ELF-1 (cell line): ENCODE results near the gene HYCC2.
"Not testable (repeated sequence)": the region's sequence is repeated elsewhere in the genome, so short reads cannot be mapped to it uniquely, and the experiment has no call there.

ENCODE experiments used
- DNase-seq: peaks from one replicate; pipeline ENCODE4 v3.0.0-alpha.2; 2016; ENCODE audit warnings: low read depth, low spot score

The HYCC2 gene

DNA sequence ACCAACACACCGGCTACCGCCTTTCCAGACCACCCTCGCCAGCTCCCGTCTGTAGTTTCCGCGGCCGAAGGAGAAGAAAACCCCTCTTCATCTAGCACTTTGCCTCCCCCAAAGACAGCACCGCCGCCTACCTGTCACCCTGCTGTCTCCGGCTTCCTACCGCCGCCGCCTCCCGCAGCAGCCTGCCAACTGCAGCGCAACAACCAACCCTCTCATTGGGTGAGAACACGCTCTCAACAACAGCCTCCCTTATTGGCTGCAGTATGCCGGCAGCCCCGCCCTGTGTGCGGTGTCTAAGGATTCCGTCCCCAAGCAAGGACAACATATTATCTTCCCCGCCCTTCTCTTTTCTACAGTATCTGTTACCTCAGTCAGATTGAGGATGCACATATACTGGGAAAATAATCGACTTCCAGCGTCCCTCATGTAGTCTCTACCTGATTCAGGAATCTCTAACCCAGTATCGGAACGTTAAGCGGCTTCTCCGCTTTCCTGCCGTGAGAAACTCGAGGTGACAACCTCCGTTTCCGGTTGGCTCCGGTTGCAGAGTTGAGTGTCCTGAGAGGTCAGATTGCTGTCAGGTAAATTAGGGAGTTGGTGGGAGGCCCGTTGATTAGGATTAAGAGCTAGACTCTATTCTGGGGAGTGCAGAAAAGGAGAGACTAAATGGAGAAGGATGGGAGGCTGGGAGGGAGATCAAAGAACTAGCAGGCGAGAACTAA, at the start of gene HYCC2, which contains the start of gene NDUFB3:
TSS of gene HYCC2 (minus strand) at position 193 of the 722 bp plus-strand sequence. CDS start 47,662 bp downstream, outside the sequence.
TSS of gene NDUFB3 (plus strand) at position 523 of the 722 bp plus-strand sequence. CDS start 6,882 bp downstream, outside the sequence.
- DNase-seq: peak; percentile 98

DNA sequence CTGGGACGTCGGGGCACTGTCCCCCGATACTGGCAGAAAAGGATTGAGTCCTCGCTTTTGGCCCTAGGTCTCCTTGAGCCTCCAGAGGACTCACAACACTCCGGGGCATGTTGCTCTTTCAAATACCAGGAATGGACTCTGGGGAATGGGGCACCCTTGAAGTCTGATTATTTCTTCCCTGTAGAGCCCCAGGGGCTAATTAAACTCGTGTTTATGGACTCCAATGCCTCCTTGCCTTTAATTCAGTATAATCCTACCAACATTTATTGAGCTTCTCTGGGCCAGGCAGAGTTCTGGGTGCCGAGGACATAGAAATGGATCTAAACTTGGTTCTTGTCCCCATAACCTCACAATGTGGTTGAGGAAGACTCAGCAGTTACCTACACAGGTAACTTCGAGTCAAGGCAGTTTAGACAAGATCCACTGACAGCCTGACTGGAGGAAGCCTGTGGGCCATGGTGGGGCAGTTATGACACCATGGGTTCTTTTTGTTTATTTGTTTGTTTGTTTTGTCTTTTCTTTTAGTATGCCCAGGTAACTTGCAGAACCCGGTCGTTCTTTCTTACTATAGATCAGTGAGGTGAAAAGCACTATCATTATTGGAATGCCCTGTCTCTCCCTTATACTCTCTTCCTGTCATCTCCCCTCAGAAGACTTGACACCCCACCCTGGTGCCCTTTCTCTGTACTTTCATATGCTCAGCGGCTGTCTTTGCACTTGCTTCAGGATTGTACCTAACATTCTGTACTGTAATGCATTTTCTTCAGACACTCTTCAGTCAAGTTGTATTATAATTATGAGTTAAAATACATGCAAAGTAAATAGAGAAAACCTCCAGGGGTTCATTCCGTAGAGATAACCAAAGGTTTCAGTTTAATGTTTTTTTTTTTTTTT, 47.7 kb upstream of the HYCC2 start:
- no peak for DNase-seq

DNA sequence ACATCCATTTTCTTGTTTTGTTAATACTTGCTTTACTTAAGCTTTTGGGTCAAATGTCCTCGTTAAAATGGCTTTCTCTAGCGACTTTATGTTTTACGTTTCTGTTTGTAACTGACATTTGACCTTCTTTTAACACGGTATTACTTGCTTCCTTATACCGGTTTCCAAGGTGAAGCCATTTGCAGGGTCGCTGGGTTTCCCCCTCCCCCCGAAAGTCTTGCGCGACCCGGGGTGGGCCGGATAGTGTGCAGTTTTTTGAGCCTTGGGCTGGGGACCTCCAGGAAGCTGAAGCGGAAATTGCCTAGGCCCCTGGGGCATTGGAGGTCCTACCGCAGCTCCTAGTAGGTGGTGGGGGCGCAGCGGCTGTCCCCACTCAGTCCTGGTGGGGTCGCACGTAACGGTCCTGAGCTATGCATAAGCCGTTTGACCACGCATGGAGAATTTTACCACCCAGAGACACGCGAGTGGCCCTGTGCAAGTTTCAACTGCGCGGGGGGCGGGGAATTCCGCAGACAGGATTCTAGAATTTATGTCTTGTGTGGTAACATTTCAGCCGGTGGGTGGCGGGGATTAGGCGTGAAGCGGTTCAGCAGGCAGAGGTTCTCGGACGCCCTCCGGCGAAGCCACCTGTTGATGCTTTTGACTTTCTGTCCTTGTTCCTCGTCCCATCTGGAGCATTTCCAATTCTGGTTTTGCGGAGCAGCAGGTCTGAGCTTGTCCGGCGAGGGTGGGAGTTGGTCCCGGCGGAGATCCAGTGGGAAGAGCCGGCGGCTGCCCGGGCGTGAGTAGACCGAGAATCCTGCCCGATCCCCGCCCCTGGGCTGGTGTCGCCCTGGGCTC, 46.9 kb upstream of the HYCC2 start:
- peak; percentile 95 for DNase-seq

DNA sequence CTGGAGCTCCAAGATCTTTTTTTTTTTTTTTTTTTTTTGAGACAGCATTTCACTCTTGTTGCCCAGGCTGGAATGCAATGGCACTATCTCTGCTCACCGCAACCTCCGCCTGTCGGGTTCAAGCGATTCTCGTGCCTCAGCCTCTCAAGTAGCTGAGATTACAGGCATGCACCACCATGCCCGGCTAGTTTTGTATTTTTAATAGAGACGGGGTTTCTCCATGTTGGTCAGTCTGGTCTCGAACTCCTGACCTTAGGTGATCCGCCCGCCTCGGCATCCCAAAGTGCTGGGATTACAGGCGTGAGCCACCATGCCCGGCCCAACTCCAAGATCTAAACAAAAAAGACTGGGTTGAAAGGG, 46.2 kb upstream of the HYCC2 start:
- DNase-seq: not testable (repeated sequence)

DNA sequence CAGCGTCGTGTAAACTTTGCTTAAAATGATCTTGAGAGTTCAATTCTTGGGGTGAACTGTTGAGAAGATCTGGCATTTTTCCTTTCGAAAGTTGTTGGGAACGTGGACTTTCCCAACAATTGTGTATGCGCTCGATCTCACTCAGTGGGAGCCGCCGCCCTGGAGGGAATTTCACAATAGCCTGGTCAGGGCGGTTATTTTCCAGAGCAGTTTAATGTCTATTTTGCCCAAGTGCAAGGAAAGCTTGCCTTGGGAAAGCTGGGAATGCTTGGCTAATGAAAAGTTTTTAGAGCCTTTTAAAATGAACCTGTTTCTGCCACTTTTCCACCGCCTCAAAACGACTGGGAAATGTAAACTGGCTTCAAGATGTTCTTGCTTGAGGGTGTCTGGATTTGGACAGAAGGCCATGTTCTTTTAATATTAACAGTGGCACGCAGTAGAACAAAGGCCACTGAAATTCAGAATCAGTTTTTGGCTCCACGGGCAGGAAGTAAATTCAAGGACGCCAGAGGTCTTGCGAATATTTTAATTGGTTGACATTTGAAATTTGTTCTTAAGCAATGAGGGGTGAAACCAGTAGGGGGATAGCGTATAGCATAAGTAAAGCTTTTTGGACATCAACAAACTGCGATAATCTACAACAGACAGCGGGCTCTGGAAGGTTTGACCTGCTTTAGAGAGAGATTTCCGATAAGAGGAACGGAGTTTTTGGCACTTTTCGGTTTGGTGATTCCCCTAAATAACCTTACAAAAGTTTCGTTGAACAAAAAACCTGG, 45.7 kb upstream of the HYCC2 start:
- peak; percentile 69 for DNase-seq

DNA sequence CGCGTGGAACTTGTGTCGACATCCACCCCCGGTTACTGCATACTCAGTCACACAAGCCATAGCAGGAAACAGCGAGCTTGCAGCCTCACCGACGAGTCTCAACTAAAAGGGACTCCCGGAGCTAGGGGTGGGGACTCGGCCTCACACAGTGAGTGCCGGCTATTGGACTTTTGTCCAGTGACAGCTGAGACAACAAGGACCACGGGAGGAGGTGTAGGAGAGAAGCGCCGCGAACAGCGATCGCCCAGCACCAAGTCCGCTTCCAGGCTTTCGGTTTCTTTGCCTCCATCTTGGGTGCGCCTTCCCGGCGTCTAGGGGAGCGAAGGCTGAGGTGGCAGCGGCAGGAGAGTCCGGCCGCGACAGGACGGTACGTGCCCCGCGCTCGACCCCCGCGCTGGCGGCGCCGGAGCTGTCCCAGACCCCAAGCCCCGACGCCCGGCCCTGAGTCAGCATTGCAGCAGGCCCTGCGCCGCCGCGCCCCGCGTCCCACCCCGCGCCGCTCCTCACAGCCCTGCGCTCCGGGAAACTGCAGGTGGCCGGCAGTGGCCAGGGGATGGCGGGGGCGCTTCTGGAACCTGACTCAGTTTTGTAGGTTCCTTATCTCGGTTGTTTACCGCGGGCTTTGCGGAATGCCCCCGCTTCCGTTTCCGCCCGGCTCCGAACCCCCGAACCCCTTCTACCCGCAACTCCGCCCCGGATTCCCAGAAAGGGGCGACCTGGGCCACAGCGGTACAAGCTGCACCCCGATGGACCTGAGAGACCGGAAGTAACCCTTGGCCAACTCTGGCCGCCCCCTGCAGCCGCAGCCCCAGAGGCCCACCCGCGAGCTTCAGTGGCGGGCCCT, 44.9 kb upstream of the HYCC2 start, which contains the start of gene CFLAR:
TSS of gene CFLAR (plus strand) at position 50 of the 844 bp plus-strand sequence. CDS start 13,702 bp downstream, outside the sequence.
- peak; percentile 73 for DNase-seq

DNA sequence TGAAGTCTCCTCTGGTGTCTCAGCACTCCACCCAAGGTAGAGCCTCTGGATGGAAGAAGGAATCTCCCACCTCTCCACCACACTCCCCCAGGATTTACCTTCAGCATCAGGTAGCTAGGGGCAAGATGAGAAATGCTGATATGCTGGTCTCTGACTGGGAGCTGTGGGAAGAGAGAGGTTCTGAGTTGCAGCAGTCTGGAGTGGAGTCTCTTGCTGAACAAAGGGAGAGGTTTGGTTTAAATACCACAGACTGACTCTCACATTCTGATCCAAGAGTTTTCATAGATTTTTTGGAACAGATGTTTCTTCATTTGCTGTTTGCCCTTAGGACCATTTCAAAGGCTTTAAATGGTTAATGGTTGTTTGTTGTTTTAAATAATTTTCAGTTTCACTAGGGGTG, 43.4 kb upstream of the HYCC2 start:
- peak; percentile 62 for DNase-seq

DNA sequence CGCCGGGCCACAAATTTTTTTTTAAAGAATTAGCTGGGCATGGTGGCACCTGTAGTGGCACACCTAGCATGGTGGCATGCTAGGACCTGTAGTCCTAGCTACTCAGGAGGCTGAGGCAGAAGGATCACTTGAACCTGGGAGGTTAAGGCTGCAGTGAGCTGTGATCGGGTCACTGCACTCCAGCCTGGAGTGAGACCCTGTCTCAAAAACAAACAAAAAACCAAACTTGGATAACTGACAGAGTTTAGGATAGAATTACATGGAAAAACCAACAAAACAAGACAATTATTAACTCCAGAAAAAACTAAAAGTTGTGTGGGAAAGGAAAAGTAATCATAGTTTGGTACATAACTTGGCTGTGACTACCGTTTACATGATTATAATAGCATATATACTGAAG, 42.9 kb upstream of the HYCC2 start:
- no peak for DNase-seq

DNA sequence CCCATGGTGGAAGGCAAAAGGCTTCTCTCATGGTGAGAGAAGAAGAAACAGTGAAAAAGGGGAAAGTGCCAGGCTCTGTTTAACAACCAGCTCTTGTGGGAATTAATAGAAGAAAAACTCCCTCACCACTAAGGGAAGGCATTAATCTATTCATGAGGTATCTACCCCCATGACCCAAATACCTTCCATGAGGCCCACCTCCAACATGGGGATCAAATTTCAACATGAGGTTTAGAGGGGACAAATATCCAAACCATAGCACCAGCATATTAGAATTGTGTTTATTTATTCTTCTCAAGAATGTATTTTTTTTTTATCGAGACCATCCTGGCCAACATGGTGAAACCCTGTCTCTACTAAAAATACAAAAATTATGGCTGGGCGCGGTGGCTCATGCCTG, 39.6 kb upstream of the HYCC2 start:
- no peak for DNase-seq

DNA sequence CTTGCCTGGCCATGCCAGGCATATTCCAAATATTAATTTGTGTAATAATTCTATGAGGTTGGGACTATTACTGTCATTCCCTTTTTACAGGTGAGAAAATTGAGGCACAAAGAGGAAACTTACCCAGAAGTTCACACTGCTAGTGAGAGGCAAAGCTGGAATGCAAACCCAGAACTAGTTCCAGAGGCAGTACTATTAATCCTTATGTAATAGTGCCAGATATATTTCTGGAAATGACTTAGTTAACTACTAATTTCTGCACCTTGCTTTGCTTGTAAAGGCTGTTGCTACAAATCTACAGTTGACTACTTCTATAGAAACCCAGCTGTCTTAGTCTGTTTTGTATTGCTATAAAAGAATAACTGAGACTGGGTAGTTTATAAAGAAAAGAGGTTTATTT, 39.1 kb upstream of the HYCC2 start:
- no peak for DNase-seq

DNA sequence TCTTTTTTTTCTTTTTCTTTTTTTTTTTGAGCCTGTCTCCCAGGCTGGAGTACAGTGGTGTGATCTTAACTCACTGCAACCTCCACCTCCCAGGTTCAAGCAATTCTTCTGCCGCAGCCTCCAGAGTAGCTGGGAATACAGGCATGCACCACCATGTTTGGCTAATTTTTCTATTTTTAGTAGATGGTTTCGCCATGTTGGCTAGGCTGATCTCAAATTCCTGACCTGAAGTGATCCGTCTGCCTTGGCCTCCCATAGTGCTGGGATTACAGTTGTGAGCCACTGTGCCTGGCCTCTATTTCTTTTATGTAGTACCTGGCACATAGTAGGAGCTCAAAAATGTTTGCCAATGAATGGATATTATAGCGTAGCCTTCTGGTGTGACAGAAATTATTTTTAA, 37.7 kb upstream of the HYCC2 start:
- no peak for DNase-seq

DNA sequence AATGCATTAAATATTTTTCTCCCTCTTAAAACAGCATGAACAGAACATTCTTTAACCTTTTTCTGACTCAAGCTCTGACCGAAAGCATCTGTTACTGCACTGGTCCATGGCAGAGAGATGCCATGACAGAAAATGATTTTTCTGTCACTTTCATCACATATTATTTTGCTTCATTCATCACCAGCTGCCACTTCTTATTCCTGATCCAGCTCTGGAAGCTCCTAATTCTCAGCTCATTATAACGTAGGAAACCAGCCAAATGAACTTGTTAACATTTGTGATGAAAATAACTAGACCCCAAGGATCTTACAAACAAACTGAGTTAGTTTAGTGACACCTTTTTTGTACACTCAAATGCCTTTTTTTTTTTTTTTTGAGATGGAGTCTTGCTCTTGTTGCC, 36.9 kb upstream of the HYCC2 start:
- no peak for DNase-seq

DNA sequence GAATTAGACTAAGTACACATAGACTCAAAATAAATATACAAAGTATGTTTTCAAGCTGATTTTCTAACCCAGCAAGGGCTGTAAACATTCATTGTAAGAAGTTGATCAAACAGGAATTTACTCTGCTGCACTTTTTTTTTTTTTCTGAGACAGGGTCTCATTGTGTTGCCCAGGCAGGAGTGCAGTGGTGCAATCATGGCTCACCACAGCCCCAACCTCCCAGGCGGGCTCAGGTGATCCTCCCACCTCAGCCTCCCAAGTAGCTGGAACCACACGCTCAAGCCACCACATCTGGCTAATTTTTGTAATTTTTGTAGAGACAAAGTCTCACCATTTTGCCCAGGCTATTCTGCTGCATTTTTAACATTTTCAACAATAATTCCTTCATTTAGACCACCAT, 36.2 kb upstream of the HYCC2 start:
- DNase-seq: no peak

DNA sequence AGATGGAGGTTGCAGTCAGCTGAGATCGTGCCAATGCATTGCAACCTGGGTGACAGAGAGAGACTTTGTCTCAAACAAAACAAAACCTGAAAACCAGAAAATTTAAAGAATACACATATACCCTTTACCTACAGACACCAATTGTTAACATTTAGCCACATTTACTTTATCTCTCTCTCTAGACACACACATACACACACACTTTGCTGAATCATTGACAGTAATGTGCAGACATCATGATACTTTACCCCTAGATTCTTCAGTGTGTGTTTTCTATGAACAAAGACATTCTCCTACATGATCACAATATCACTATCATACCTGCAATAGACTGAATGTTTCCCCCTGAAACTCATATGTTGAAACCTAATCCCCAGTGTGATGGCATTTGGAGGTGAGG, 34.3 kb upstream of the HYCC2 start:
- DNase-seq: no peak

DNA sequence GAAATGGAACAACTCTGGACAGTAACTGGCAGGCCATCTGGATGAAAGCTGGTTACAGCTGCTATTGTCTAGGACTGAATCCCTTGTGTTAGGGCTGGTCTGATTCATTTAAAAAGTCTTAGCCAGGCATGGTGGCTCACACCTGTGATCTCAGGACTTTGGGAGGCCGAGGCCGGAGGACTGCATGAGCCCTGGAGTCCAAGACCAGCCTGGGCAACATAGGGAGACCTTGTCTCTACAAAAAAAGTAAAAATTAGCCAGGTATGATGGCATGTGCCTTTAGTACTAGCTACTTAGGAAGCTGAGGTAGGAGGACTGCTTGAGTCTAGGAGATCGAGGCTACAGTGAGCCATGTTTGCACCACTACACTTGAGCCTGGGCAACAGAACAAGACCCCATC, 29.0 kb upstream of the HYCC2 start:
- no peak for DNase-seq

DNA sequence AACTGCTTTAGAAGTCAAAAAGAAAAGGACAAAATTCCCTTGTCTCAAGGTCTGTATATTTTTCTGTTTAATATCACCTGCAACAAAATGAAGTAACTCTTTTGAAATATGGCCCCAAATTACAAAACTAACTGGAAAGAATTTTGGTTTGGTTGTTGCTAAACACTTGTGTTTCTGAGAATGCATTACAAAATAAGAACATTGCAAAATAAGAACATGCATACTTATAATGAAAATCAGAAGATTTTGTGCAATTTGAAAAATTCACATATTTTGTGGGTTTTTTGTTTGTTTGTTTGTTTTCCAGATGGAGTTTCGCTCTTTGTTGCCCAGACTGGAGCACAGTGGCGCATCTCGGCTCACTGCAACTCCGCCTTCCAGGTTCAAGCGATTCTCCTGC, 22.1 kb upstream of the HYCC2 start:
- no peak for DNase-seq

DNA sequence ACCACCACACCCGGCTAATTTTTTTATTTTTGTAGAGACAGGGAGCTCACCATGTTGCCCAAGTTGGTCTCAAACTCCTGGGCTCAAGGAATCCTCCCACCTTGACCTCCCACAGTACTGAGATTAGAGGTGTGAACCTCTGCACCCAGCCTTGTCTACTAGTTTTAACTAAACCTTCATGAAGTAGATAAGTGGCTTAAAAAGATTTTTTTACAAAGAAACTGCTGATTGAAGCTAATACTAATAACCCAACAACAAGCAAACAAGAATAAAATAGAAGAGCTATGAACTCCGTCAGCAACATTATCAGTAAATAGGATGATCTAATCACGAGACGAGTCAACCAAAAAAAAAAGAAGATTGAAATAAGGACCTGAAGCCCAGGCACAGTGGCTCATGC, 19.1 kb upstream of the HYCC2 start:
- no peak for DNase-seq

DNA sequence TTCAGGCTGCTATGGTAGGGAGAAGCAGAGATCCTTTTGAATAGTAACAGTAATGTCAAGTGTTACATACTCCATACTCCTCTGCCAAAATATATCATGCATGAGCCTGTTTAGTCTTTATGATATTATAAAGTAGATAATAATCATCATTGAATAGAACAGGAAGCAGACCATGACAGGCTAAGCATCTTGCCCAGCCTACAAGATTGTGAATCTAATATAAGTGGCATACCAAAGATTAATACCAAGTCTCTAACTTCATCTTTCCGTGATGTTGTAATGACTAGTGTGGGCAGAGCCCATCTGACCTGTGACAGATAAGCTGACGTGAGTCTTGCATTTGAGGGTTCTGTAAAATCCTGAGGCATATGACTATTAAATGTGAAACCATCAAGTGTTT, 13.4 kb upstream of the HYCC2 start:
- no peak for DNase-seq

DNA sequence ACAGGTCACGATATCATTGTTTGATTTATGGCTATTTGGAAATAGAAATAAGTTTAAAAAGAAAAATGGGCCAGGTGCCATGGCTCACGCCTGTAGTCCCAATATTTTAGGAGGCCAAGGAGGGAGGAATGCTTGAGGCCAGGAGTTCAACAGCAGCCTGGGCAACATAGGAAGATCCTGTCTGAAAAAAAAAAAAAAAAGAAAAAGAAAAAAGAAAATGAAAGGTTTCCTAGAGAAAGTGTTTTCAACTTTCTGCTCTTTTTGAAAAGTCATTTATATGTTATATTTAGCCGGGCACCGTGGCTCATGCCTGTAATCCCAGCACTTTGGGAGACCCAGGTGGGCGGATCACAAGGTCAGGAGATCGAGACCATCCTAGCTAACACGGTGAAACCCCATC, 3.5 kb upstream of the HYCC2 start:
- no peak for DNase-seq

DNA sequence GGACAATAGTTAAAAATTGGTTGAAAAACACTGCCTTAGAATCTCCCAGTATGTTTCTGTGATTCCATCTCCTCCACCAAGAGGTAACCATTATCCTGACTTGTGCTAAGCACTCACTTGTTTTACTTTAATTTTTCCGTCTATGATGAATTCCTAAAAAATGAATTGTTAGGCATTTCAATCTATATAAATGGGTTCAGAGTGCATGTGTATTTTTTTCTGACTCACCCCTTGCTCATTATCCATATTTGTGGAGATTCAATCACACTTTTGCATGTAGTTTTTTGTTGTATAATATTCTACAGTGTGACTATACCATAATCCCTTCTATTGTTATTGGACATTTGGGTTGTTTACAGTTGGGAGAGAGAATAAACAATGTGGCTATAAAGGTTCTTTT, 1.6 kb upstream of the HYCC2 start:
- no peak for DNase-seq
